ENCODE data around the gene IMPA2.

- TF ChIP-seq CTCF (IDR thresholded peaks at IDR 0.05) (no peak), EZH2phosphoT487 (IDR thresholded peaks at IDR 0.05) (no peak), EZH2 (IDR thresholded peaks at IDR 0.05) (no peak)
These were observed 71.6 kb downstream of the IMPA2 start for GRCh38 chr18:12052866-12053265.

All from neural progenitor cell (in vitro differentiated cells).